HepG2 (cell line): Measurements from ENCODE around the gene DIAPH1. TPM values are rescaled to one million over a fixed set of nuclear protein-coding genes. Genes with fewer than 3 reads are reported as not detected.

Experiments
- ARHGAP35 ChIP-seq: sonication (generic); formaldehyde crosslinking; IDR thresholded peaks from 2 replicates; pipeline ENCODE4 v1.9.0; 2022; ENCODE audit warnings: mild to moderate bottlenecking, inconsistent platforms, moderate library complexity, missing genetic modification reagents, borderline replicate concordance
- ATF4 ChIP-seq, 2 experiments: fragments of 450-650 bp in 1 of 2; sonication (generic) in 1 of 2; formaldehyde crosslinking; IDR thresholded peaks; 2 replicates each; pipeline versions ENCODE4 v1.5.0 to v1.8.0; 2020 to 2022; ENCODE audit warnings: mild to moderate bottlenecking in 1 of 2, missing genetic modification reagents in 1 of 2
- BRF2 ChIP-seq: sonication (generic); formaldehyde crosslinking; IDR thresholded peaks from 2 replicates; pipeline ENCODE4 v1.8.1; 2022; ENCODE audit warnings: mild to moderate bottlenecking, missing genetic modification reagents
- CREB1 ChIP-seq, 2 experiments: fragments of 450-650 bp in 1 of 2; IDR thresholded peaks; 2 replicates each; pipeline ENCODE4 v1.6.1; 2016 to 2017; ENCODE audit warnings: control low read depth in 1 of 2, mild to moderate bottlenecking in 1 of 2, missing compliant biosample characterization in 1 of 2, missing genetic modification characterization in 1 of 2
- DMTF1 ChIP-seq: sonication (generic); formaldehyde crosslinking; IDR thresholded peaks from 2 replicates; pipeline ENCODE4 v1.4.0; 2020; ENCODE audit warnings: mild to moderate bottlenecking, missing genetic modification reagents
- HINFP ChIP-seq: sonication (generic); formaldehyde crosslinking; IDR thresholded peaks from 2 replicates; pipeline ENCODE4 v1.4.0; 2020; ENCODE audit warnings: low read depth, mild to moderate bottlenecking, missing genetic modification reagents
- HMGXB4 ChIP-seq, 2 experiments: sonication (generic) in 1 of 2; formaldehyde crosslinking in 1 of 2; IDR thresholded peaks; 2 replicates each; pipeline versions ENCODE4 v1.4.0 to v1.6.1; 2018 to 2020; ENCODE audit warnings: missing genetic modification reagents in 2 of 2, borderline replicate concordance in 1 of 2, low read depth in 1 of 2, mild to moderate bottlenecking in 1 of 2, missing biosample characterization in 1 of 2
- MBNL3 ChIP-seq: fragments of 250-450 bp; sonication (Bioruptor Pico); conservative IDR thresholded peaks from 2 replicates; pipeline ENCODE4 v1.8.0; 2022; ENCODE audit warnings: mild to moderate bottlenecking, inconsistent platforms
- PLSCR1 ChIP-seq: sonication (generic); formaldehyde crosslinking; IDR thresholded peaks from 2 replicates; pipeline ENCODE4 v1.5.0; 2020; ENCODE audit warnings: missing genetic modification reagents, mild to moderate bottlenecking, borderline replicate concordance
- ZBTB20 ChIP-seq: sonication (generic); formaldehyde crosslinking; IDR thresholded peaks from 2 replicates; pipeline ENCODE4 v1.8.1; 2023; ENCODE audit warnings: missing genetic modification reagents, low read depth, mild to moderate bottlenecking, borderline replicate concordance
- ZFYVE20 ChIP-seq: sonication (generic); formaldehyde crosslinking; IDR thresholded peaks from 2 replicates; pipeline ENCODE4 v1.8.0; 2023; ENCODE audit warnings: low read depth, mild to moderate bottlenecking, moderate library complexity, missing genetic modification reagents, borderline replicate concordance
- ZIK1 ChIP-seq: sonication (generic); formaldehyde crosslinking; IDR thresholded peaks from 2 replicates; pipeline ENCODE4 v1.5.0; 2020; ENCODE audit warnings: mild to moderate bottlenecking, low read depth, missing genetic modification reagents, borderline replicate concordance
- ZNF138 ChIP-seq: sonication (generic); formaldehyde crosslinking; IDR thresholded peaks from 2 replicates; pipeline ENCODE4 v1.5.0; 2020; ENCODE audit warnings: mild to moderate bottlenecking, low read depth, missing genetic modification reagents
- polyA plus RNA-seq, 8 experiments: library from polyadenylated mRNA; depleted of rRNA in 3 of 8; stranded (reverse) in 7 of 8; unstranded in 1 of 8; fragments of >200 nt; fragmentation: Illumina TruSeq in 4 of 8; extraction: Trizol in 4 of 8; gene quantifications; 2 replicates each; pipeline versions ENCODE4 v1.2.1 to v1.2.3, GENCODE V29; 2011 to 2016; ENCODE audit warnings: low read depth in 4 of 8, missing spikeins in 1 of 8, mixed read lengths in 1 of 8; ENCODE audit not compliant: insufficient read depth in 1 of 8
- total RNA-seq, 5 experiments: library from RNA; depleted of rRNA; stranded (reverse); fragments of >200 nt; fragmentation: Illumina TruSeq; extraction: Trizol; gene quantifications; 2 replicates each; pipeline ENCODE4 v1.2.3, GENCODE V29; 2016; ENCODE audit warnings: low read depth in 1 of 5

DIAPH1 gene
- total and polyA plus RNA-seq, 2 of the 13 experiments (the other 11 are each of a cell fraction or from before 2014, with no cell fraction given) = 25.1 to 33.9 TPM

GRCh38 chr5:141636106-141636412 is 17.3 kb upstream of the DIAPH1 start (continued):
- no peak for TF ChIP-seq HMGXB4 (CRISPR knock-in tag; IDR thresholded peaks at IDR 0.05; ENCODE audit: borderline replicate concordance in 1 of 2, low read depth in 1 of 2)
- no peak for TF ChIP-seq CREB1 (IDR thresholded peaks at IDR 0.05)
- no peak for TF ChIP-seq CREB1 (CRISPR knock-in tag; IDR thresholded peaks at IDR 0.05)
- no peak for TF ChIP-seq PLSCR1 (CRISPR knock-in tag)
- TF ChIP-seq HINFP (CRISPR knock-in tag) = no peak
- TF ChIP-seq ZFYVE20 (CRISPR knock-in tag) = no peak
- no peak for TF ChIP-seq MBNL3 (CRISPR knock-in tag)
- TF ChIP-seq ZBTB20 = peak; percentile 29; the same call in 1 of the 2 replicates
- no peak for TF ChIP-seq ZNF138 (CRISPR knock-in tag)
- TF ChIP-seq ZIK1 (CRISPR knock-in tag) = no peak
- TF ChIP-seq ARHGAP35 (CRISPR knock-in tag) = no peak
- TF ChIP-seq ATF4 (CRISPR knock-in tag; IDR thresholded peaks at IDR 0.05) = no peak
- TF ChIP-seq DMTF1 (CRISPR knock-in tag) = no peak
- no peak for TF ChIP-seq BRF2 (CRISPR knock-in tag)
